ENCODE results near the gene PEX14. TPM values are rescaled to one million over a fixed set of nuclear protein-coding genes. Genes with fewer than 3 reads are reported as not detected.

Gene PEX14
- total and polyA plus RNA-seq, 2 experiments from 2014 or later: 17.6 to 19.6 TPM

DNA sequence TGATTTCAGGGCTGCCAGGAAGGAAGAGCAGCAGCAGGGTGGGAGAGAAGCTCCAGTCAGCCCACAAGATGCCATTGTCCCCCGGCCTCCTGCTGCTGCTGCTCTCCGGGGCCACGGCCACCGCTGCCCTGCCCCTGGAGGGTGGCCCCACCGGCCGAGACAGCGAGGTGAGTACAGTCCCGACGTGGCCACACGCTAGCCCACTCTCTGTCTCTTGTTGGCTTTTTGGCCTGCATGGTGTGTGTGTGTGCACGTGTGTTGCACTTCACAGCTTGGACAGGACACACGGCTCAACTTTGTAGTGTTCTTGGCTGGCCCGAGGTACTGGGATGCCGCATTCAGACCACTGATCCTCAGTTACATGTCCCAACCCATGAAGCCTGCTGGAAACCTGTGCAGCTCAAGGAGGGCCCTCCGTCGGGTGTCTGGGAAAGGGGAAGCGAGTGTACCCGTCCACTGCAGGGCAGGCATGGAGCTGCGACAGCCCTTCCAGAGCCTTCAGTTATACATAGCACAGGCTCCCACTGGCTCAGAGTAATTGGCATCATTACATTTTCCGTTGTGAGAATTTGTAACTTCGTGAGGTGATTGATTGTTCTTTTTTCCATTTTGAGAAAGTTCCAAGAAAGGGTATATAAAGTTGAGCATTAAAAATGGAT, 24.5 kb upstream of the PEX14 start:
- TF ChIP-seq REST (IDR thresholded peaks at IDR 0.05; ENCODE audit: unreplicated experiment) (no peak), NANOG (IDR thresholded peaks at IDR 0.05; ENCODE audit: borderline replicate concordance) (no peak)
- TF ChIP-seq, protein P1, sequence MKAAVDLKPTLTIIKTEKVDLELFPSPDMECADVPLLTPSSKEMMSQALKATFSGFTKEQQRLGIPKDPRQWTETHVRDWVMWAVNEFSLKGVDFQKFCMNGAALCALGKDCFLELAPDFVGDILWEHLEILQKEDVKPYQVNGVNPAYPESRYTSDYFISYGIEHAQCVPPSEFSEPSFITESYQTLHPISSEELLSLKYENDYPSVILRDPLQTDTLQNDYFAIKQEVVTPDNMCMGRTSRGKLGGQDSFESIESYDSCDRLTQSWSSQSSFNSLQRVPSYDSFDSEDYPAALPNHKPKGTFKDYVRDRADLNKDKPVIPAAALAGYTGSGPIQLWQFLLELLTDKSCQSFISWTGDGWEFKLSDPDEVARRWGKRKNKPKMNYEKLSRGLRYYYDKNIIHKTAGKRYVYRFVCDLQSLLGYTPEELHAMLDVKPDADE (IDR thresholded peaks at IDR 0.05): no peak
- Mint-ChIP-seq H3K4me1 (peaks cover 24% of the 10 kb centered on the region), H3K9me3 (peaks cover 2% of the 10 kb centered on the region; the same call in 1 of the 3 replicates), H3K27ac (no peak overlapping the region; the same call in 1 of the 2 replicates), H3K4me3 (no peak overlapping the region; the same call in 2 of the 3 replicates), H3K36me3 (ENCODE audit: low read depth) (peaks cover 10% of the 10 kb centered on the region; the same call in 2 of the 3 replicates), H3K27me3 (ENCODE audit: insufficient read depth, low read depth, poor library complexity) (no peaks in the 10 kb centered on the region)
- Histone ChIP-seq H3K27ac (ENCODE audit: low read depth) (0 out of 2 replicates have a peak overlapping the region, but pooled peaks have one; percentile 4), H3K27me3 (ENCODE audit: insufficient read depth) (no peaks in the 10 kb centered on the region), H3K4me3 (no peak overlapping the region), H3K4me2 (no peak overlapping the region; the same call in 1 of the 2 replicates), H3K79me2 (replicated peaks; ENCODE audit: insufficient read depth) (no peaks in the 10 kb centered on the region), H4K20me1 (replicated peaks; ENCODE audit: insufficient read depth) (no peaks in the 10 kb centered on the region), H3K4me1 (ENCODE audit: insufficient read depth) (peaks cover 19% of the 10 kb centered on the region), H3F3A (replicated peaks; ENCODE audit: low read depth) (0 out of 2 replicates have a peak, but pooled peaks cover 7% of the 10 kb centered on the region), H2AFZ (no peak overlapping the region), H3K9me2 (ENCODE audit: insufficient read depth) (no peaks in the 10 kb centered on the region), H3K36me3 (ENCODE audit: insufficient read depth) (no peaks in the 10 kb centered on the region)
- DNase-seq (ENCODE audit: low spot score): no peak
- ATAC-seq: peak; percentile 31

DNA sequence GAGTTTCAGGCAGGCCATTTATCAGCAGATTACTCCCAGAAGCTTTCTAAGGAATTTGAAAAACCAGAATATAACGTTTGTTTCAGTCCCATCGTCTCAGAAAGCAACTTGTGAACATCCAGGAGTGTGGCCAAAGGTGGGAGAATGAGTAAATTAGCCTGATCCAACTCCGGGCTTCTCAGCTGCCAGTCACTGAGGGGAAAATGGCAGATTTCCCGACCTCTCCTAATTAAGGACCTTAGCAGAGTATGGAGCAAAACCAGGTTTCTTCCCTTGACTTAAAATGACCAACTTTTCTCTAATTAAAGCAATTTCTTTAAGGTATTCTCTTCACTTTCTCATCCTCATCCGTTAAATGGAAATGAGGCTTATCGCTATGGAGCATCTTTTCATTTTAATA, 23.9 kb upstream of the PEX14 start:
- peaks cover 10% of the 10 kb centered on the region; the same call in 2 of the 3 replicates for H3K36me3 Mint-ChIP-seq (ENCODE audit: low read depth)
- TF ChIP-seq ZNF114 (CRISPR knock-in tag; IDR thresholded peaks at IDR 0.05) (no peak), POLR2AphosphoS5 (IDR thresholded peaks at IDR 0.05; ENCODE audit: low read depth) (no peak), ZNF462 (CRISPR knock-in tag; IDR thresholded peaks at IDR 0.05) (no peak)
- TF ChIP-seq, protein P1 (IDR thresholded peaks at IDR 0.05): no peak

More for the DNA sequence above, 23.9 kb upstream of the PEX14 start:
- no peaks in the 10 kb centered on the region for H3K36me3 ChIP-seq (ENCODE audit: insufficient read depth)
- H2AFZ ChIP-seq: no peak overlapping the region
- DNase-seq (ENCODE audit: low spot score) (no peak), ATAC-seq (peak; percentile 24; the same call in 2 of the 3 replicates)
- H3K4me2 ChIP-seq: peak overlapping the region; percentile 68
- H3K79me2 ChIP-seq (replicated peaks; ENCODE audit: insufficient read depth): no peaks in the 10 kb centered on the region
- peak overlapping the region; percentile 36; the same call in 1 of the 2 replicates for H3K4me3 ChIP-seq
- peaks cover 7% of the 10 kb centered on the region; the same call in 1 of the 2 replicates for H3F3A ChIP-seq (replicated peaks; ENCODE audit: low read depth)
- Mint-ChIP-seq H3K27ac (no peak overlapping the region; the same call in 1 of the 2 replicates), H3K4me3 (peak overlapping the region; percentile 17; the same call in 2 of the 3 replicates), H3K4me1 (peaks cover 24% of the 10 kb centered on the region), H3K9me3 (peaks cover 2% of the 10 kb centered on the region; the same call in 1 of the 3 replicates), H3K27me3 (ENCODE audit: insufficient read depth, low read depth, poor library complexity) (no peaks in the 10 kb centered on the region)
- no peaks in the 10 kb centered on the region for H3K27me3 ChIP-seq (ENCODE audit: insufficient read depth)
- no peaks in the 10 kb centered on the region for H4K20me1 ChIP-seq (replicated peaks; ENCODE audit: insufficient read depth)
- H3K4me1 ChIP-seq (ENCODE audit: insufficient read depth): peaks cover 19% of the 10 kb centered on the region
- H3K27ac ChIP-seq (ENCODE audit: low read depth): 0 out of 2 replicates have a peak overlapping the region, but pooled peaks have one; percentile 4
- H3K9me2 ChIP-seq (ENCODE audit: insufficient read depth): no peaks in the 10 kb centered on the region

All from GM23338 (cell line).